ENCODE results near the gene KLHL35.

GRCh38 chr11:75408957-75409219 lies 24.1 kb downstream of the KLHL35 start:
- TF ChIP-seq POLR2A (IDR thresholded peaks at IDR 0.05; ENCODE audit: low read length) (no peak), GATA1 (IDR thresholded peaks at IDR 0.05; ENCODE audit: low read depth, low read length) (no peak)
